ENCODE measurements around the gene TRIM17.

The TRIM17 gene

DNA sequence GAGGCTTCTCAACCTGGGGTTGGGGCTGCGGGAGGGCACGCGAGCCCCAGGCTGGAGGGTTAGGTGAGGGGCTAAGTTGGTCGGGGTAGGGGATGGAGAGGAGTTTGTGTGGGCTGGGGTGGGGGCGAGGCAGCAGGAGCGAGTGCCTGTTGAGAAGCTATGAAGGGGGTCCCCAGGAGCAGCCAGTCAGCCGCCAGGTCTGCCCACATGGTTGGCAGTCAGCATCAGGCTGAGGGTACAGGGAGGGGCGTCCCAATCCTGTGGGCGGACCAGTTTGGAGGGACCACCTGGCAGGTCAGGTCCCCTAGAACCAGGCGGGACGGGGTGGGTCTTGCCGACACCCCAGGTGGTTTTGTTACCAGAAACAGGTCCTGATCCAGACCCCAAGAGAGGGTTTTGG lies 400 bp upstream of the TRIM17 start:
- no peak for DNase-seq (ENCODE audit: low read depth)

DNA sequence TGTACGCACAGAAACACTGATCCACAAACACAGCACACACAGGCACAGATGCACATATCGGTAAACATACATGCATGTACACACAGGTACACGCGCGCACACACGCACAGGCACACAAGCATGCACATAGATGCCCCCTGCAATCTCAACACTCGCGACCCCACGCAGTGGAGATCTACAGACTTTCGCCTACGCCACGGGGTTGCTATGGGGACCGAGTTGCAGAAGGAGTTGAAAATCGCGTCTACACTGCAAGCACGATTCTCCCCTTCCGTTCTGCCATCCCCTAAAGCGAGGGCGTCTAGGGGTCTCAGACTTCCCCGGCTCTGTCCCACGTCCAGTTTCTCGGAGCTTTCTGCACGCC lies 826 bp downstream of the TRIM17 start:
- DNase-seq (ENCODE audit: low read depth): no peak

DNA sequence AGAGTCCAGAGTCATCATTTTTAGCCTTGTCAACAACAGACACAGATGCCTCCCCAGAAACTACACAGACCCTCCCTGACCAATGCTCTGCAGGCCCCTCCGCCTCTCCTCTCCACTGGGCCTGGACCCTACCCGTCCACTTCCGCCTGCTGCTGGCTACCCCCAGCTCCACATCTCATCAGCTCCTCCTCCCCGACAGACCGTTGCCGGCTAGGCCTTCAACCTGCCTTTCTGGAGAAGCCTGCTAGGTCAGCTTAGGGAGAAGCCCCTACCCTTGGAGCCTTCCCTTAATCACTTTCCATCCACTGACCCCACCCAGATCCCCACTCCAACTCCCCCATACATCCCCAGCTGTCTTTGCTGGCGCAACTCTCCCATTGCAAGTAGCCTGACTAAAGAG lies 1.4 kb downstream of the TRIM17 start:
- DNase-seq (ENCODE audit: low read depth): no peak

DNA sequence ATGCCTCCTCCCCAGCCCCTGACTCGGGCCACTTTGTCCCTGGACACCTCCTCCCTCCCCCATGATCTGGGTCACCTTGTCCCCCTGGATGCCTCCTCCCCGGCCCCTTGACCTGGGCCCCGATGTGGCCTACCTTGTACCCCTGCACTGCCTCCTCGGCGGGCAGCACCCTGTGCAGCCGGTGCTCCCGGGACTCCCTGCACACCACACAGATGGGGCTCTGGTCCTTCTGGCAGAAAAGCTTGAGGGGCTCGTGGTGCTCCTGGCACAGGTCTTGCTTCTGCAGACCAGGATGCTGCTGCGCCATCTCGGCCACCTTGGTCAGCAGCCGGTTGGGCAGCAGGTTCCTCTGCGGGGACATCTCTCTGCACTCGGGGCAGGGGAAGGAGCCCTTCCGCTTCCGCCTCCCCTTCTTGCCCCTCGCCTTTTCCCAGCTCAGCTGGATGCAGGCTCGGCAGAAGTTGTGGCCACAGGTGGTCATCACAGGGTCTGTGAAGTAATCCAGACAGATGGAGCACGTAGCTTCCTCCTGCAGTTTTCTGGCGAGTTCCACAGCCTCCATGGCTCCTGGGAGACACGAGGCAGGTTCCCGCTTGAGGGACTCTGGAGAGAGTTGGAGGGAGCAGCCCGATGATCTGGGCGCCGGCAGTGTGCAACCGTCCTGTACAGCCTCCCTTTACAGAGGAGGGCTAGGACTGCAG lies 2.0 kb downstream of the TRIM17 start:
- no peak for DNase-seq (ENCODE audit: low read depth)

DNA sequence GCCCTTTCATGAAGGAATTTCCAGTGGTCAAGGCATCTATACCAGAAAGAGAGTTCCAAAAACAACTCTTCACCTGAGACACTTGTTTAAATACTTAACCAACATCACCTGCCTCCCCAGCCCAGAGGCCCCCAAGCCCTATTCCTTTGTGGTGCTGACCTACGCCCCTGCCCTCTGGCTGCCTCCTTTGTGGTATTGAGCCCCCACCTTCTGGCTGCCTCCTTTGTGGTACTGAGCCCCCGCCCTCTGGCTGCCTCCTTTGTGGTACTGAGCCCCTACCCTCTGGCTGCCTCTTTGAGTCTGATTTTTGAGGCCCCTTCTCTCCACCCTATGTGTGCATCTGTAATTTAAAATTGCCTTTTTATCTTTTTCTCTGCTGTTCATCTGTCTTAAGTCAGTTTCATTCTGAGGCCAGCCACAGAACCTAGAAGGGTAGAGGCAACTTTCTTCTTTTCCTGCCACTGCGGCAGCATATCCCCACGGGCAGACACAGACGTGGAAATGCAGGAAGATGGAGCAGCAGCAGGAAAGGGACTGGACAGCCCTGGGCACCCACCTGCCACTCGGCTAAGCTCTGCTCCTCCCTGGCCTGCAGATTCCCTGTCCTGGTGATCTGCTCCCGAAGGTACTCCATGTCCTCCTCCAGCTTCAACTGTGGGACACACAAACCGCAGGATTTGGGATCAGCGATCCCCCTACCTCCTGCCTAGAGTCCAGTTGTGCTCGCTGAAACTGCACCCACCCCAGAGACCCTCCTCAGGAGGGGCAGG lies 3.2 kb downstream of the TRIM17 start:
- DNase-seq (ENCODE audit: low read depth): no peak

DNA sequence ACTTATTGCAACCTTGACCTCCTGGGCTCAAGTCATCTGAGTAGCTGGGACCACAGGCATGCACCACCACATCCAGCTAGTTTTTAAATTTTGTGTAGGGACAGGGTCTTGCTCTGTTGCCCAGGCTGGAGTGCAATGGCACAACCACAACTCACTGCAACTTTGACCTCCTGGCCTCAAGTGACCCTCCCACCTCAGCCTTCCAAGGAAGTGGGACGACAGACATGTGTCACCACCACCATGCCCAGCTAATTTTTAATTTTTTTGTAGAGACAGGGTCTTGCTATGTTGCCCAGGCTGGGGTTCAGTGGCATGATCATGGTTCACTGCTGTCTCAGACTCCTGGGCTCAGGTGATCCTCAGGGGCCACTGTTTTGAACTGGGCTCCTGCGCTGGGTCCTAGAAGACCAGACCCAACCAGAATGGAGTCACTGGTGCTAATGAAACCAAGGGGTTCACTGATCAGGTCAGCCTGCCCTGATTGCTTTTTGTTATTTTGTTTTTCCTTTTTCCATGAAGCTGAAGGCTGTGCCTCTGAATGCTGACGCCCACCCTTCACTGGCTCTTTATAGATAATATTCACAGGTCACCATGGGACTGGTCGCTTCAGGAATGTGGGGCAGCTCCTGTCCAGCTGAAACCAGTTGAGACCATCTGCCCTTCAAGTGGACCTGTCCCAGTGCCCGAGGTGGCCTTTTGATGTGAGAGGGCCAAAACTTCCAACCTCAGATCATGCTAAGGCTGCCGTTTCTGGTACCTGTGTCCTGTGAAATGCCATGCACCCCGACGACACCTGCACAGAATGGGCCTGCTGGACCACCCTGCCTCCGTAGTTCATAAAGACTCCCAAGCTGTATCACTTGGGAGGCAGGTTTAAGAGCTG lies 4.9 kb downstream of the TRIM17 start:
- DNase-seq (ENCODE audit: low read depth): no peak

DNA sequence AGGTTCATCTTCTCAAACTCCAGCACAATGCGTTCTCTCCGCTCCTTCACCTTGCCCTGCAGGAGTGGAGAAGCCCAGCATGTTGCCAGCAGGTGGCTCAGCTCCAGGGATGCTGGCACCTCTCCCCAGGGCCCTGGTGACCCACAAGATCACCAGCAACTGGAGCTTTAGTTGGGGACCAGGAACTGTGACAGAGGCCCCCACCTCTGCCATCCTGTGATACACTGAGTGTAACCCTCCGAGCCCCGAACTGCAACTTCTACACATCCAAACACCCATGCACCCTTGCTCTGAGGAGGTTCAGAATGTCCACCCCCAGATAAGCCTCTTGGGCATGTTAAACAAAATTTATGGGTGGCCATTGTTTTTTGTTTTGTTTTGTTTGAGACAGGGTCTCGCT lies 5.5 kb downstream of the TRIM17 start:
- DNase-seq (ENCODE audit: low read depth): no peak

DNA sequence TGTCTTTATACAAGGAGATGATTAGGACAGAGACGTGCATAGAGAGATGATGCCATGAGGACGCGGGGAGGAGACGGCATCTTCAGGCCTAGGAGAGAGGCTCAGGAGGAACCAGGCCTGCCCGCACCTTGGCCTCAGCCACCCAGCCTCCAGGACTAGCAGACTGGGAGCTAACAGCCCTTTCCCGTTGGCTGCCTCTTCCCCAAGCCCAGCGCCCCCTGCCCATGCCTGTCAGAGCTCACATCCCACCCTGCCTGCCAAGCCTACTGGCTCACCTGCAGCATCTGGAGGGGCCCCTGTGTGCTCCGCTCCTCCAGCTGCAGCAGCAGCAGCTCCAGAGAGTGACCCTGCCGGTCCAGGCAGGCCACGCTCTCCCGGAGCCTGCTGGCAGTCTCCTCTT lies 6.0 kb downstream of the TRIM17 start:
- DNase-seq (ENCODE audit: low read depth): no peak

DNA sequence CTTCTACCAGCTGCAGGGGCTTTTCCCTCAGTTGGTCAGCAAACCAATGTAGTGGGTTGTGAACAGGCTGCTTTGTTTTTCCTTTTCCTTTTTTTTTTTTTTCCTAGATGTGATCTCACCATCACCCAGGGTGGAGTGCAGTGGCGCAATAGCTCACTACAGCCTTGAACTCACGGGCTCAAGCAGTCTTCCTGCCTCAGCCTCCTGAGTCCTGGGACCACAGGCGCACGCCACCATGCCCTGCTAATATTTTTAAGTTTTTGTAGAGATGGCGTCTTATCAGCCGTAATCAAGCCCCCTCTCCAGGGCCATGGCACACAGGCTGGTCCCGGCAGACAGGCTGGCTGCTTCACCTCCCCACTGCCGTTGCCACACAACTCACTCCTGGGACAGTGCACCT lies 6.6 kb downstream of the TRIM17 start:
- DNase-seq (ENCODE audit: low read depth): no peak

DNA sequence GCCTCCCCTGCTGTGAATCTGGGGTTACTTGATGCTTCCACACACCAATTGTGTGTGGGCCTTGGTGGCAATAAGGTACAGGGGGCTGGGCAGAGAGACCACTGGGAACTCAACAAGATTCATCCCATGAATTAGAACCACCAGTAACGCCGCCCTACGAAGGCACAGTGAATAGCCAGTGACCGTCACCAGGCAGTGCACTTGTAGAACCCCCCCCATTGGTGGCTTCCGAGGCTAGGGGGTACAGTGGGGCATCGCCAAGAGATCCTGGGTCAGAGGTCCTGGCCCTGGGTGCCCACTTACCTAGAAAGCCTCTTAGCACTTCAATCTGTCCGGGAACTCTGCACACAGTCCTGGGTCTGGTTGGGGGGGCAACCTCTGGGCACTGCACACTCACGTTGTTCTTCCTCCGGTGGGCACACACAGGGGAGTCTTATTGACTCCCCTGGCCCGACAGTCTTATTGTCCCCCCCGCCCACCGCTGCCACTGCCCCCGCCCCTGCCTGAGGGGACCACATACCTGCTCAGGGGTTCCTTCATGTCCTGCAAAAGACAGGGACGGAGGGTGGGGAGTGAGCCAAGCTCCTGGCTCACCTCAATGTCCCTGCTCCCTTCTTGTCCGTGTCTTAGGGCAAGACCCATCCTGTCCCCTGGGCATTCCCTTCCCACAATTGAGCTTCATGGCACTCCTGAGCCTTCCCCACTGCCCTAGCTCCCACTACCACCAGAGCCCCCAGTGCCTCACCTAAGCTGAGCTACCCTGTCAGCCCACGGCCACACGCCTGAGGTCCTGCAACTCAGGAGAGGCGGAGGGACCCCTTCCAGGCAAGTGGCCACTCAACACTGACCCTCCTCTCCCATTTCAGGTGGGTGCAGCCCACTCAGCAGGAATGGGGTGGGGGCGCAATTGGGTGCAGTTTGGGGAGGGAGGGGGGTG lies 7.5 kb downstream of the TRIM17 start:
- no peak for DNase-seq (ENCODE audit: low read depth)

DNA sequence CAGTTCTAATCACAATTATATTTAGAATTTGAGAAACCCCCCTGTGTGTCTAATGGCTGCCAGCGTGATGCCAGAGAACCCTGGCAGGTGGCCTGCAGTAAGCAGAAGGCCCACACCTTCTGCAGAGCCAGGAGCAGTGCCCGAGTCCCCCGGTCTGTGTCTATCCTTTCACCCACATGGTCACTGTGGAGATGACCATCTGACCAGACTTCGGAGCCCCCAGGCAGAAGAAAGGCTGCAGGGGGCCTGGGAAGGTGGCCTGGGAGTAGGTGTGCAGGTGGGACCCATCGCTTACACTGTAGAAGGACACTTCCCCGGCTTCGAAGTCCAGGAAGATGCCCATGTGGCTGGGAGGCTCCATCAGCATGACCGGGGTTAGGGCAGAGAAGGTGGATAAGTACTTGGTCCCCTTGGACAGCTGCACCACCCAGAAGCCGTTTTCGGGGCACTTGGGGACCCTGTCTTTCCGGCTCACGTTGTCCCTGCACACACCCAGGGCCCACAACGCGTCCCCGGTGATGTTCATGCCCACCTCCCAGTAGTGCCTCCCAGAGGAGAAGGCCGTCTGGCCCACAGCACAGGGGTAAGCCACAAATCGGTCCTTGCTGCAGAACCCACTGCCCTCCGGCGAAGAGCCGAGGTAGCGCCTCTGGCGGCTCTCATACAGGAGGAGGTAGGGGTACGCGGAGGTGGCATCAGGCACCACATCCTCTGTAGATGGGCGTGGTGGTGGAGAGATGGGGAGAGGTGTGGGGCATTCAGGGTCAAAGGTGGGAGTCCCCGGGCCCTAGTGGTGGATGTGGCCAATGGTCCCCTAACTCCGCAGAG lies 8.4 kb downstream of the TRIM17 start:
- DNase-seq (ENCODE audit: low read depth): no peak

DNA sequence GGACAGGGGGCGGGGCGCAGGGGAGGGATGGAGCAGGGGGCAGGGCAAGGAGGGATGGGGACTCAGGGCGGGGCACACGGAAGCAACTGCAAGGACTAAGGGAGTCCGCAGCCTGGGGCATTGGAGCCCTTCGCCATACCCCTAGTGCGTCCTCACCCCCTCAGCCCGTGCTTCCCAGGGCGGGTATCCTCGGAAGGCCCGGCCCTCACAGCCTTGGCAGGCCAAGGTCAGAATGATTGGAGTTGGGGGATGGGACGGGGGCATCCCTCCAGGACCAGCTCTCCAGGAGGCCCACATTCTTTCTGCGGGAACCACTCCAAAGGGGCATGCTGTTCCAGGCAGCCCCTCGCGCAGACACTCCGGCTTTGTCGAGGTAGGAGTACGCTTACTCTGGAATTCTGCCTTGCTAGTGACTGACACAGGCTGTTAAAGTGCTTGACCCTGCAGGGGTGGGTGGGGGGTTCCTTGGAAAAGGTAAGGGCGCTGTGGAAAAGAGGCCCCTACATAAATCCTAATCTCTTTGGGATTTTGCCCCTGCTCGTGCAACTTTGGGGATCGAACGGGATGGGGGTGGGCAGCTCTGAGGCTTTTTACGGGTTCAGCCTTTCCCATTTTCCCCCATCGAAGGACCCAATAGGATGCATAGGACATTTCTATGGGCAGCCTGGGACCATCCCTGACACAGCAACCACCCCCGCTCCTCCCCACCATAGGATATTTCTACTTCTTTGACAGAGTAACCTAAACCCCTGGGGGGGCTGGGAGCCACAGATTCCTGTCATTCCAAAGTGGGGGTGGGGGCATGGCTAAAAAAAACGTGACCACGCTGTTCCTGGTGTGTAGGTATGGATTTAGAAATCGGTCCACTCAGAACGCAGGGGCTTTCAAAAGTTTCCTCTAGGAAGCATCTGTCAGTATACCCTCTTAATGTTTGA lies 9.3 kb downstream of the TRIM17 start:
- no peak for DNase-seq (ENCODE audit: low read depth)

DNA sequence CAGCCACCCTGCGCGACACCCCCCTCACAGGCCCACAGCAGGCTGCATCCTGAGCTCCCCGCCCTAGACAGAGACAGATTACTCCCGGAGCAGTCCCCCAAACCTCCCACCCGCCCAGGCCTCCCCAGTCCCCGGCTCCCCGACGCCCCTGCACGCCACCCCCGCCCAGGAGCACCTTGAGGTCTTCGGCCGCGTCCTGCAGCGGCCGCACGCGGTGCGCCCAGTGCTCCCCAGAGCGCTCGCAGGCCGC lies 10.8 kb downstream of the TRIM17 start:
- DNase-seq (ENCODE audit: low read depth): no peak

DNA sequence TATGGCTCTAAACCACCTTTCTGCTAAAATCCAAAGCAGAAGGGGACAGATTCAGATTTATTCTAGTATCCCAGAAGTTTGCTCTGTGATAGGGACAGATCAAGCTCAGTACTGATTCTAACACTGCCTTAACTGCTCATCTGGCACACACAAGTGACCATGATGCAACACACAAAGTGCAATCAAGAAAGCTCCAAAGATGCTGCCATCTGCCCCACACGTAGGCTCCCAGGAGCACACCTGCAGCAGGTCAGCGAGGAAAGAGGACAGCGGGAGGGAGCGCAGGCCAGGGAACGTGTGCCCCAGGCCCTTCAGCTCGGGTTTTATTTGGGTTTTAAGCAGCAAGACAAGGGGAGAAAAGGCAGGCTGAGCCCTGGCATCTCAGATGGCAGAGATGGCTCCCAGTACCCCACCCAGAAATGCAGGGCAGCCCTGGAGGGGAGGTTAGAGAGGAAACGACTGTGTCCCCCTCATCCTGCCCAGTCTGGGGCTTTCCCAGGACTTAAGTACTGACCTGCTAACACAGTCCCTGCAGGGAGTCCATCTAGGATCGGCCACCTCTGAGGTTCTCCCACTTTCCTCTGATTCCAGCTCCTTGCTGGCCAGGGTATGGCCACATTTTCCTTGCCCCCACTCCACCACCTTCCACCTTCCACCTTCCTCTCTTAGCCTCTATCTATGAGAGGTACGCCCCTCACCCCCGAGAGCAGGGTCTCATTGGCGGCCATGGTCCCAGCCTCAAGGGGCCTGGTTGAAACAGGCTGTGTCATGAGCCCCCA lies 11.3 kb downstream of the TRIM17 start:
- DNase-seq (ENCODE audit: low read depth): no peak

DNA sequence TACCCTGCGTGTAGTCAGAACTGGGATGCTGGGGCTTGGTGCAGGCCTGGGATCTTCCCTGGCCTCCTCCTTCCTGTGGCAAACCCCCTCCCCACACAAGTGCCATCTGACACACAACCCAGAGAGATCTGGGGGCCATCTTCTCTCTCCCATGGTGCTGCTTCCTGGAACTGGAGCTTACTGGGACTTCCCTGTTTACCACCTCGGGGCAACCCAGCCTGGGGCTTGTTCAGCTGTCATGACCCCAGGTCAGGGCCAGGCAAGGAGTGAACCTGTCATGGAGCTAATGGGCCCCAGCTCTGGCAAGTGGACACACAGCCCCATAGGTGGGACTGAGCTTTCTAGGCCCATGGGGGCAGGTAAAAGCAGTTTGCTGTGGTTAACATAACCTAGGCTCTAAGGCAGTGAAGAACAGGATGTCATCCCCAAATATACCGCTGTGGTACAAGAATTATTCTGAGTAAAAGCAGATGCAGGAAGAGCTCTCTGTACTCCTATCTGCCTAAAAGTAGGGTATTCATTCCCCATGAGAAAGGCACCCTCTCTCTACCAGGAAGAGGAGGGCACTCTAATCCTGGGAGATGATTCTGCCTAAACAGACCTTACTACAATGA lies 12.4 kb downstream of the TRIM17 start:
- DNase-seq (ENCODE audit: low read depth): no peak

DNA sequence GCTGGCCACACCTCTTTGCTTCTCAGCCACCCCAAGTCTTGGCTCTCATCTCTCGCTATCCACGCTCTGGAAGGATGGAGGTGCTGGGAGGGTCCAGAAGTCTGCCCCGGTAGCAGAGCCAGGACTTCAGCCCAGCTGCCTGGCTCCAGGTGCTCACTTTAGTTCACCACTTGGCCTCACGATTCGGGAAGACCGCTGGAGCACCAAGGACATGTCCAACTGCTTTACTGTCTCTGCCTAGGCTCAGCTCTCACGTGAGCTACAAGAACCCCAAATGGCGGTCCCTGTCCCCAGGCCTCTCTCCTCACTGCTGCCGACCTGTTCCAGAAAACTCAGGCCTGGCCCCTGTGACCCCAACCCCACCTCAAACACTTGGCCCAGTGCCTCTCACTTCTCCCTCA lies 13.4 kb downstream of the TRIM17 start:
- no peak for DNase-seq (ENCODE audit: low read depth)

DNA sequence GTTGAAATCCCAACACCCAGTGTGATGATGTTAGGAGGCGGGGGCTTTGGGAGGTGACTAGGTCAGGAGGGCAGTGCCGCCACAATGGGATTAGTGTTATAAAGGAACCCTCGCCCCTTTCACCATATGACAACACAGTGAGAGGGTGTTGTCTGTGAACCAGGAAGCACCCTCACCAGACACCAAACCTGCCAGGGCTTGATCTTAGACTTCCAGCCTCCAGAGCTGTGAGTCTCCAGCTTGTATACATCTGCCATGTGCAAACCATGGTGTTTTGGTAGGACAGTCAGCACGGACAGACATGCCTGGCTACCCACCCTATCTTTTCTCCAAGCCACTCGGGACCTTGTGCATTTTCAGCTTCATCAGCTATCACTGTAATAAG lies 14.0 kb downstream of the TRIM17 start:
- DNase-seq (ENCODE audit: low read depth): no peak

DNA sequence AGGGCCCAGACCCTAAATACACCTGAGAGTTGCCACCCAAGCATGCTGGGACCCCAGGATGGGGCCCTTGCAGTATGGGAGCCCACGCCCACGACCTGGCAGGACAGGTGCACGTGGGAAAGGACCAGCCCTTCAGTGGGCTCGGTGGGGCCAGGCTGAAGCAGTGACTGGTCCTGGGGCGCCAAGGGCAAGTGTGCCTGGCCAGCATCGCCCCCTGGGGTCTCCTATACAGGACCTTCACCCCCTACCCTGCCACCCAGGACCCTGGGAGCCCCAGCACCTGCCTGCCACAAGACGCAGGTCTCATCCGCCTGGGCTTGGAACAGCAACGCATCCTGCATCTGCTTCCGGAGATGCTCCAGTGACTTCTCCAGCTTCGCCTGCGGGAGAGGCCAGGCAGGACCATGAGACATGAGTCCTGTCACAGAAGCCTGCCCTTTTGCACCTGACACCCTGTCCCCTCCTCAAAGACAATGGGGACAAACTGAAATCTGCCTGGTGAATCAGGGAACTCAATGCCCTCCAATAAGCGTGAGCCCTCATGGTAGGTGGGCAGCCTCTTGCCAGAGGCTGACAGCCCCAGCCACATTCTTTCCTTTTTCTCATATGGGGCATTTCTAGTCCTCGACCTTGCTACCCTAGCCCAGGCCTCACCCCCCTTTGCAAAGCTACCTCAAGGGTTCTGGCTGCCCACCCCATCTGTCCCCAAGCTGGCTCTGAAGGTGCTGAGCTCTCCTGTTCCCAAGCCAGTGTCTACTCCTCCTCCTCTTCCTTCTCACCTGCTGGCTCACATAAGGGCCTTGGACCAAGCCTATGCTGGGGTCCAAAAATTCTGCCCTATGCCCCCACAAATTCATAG lies 14.7 kb downstream of the TRIM17 start:
- DNase-seq (ENCODE audit: low read depth): no peak

All from activated T-cell treated with anti-CD3 and anti-CD28 coated beads for 1 hour (primary cell).